GDM1 (cell line): Measurements from ENCODE around the gene MINDY1.

ENCODE experiments used
- DNase-seq: peaks from one replicate; lab custom pipeline; 2025; lab: John Stamatoyannopoulos, UW

The MINDY1 gene

GRCh38 chr1:150965605-150966004, 41.1 kb downstream of the MINDY1 start:
- DNase-seq = no peak

DNA sequence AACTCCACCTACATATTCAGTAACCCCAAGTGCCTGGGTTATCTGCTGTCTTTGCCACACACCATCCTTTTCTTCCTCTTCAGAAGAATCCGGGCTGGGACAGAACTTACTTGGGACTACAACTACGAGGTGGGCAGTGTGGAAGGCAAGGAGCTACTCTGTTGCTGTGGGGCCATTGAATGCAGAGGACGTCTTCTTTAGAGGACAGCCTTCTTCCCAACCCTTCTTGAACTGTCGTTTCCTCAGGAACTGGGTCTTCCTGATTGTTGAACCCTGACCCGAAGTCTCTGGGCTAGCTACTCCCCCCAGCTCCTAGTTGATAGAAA, 42.6 kb downstream of the MINDY1 start:
- DNase-seq = no peak

GRCh38 chr1:150963321-150964163, 43.2 kb downstream of the MINDY1 start:
- no peak for DNase-seq

DNA sequence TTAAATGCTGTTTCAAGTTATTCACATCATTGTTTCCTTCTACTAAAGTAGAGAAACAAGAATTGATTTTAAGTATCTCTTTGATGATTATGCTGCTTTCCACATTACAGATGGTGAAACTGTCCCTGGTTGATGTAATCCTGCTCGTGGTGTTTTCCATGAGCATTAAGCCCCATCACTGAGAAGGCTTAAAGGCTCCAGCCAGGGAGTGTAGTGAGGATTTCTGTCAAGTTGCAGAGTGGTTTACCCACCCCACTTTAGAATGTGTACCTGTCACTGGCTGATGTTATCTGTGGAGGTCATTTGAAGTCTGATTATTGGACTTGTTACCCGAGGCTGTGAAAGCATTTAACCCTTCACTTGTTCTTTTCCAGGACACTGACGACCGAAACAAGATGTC, 44.9 kb downstream of the MINDY1 start:
- DNase-seq = no peak

DNA sequence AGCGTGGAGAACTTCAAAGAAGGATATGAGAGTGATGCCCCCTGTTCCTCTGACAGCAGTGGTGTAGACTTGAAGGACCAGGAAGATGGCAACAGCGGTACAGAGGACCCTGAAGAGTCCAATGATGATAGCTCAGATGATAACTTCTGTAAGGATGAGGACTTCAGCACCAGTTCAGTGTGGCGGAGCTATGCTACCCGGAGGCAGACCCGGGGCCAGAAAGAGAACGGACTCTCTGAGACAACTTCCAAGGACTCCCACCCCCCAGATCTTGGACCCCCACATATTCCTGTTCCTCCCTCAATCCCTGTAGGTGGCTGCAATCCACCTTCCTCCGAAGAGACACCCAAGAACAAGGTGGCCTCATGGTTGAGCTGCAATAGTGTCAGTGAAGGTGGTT, 46.1 kb downstream of the MINDY1 start:
- no peak for DNase-seq

GRCh38 chr1:150957666-150958065, 49.0 kb downstream of the MINDY1 start:
- no peak for DNase-seq

GRCh38 chr1:150955280-150955679, 51.4 kb downstream of the MINDY1 start:
- no peak for DNase-seq

DNA sequence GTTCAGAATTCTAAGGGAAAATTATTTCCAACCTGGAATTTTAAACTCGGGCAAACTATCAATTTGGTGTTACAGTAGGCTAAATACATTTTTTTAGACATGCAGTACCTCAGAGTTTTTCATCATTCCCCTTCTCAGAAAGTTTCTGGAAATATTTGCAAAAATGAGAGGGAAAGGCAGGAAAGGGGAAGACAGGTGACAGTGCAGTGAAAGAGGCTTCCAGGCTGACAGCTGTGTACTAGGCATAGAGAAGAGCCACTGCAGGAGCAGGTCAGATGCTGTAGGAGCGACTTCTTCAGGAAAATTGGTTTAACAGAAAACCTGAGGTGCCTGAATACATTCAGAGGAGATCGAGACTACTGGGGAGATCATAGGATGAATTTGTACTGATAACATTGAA, 52.0 kb downstream of the MINDY1 start:
- DNase-seq = no peak
